ENCODE results near the gene C9orf85. TPM values are rescaled to one million over a fixed set of nuclear protein-coding genes. Genes with fewer than 3 reads are reported as not detected.
A peak's percentile ranks its signal among the peaks of the same experiment; 100 is the strongest.
"Not testable (repeated sequence)": the region's sequence is repeated elsewhere in the genome, so short reads cannot be mapped to it uniquely, and the experiment has no call there.

Gene C9orf85
- total and polyA plus RNA-seq, 5 experiments from 2014 or later, result 7.8 to 11.1 (median 8.5) TPM

GRCh38 chr9:71928806-71929205, 17.4 kb downstream of the C9orf85 start:
- POLR2A ChIA-PET, result no interaction called here

DNA sequence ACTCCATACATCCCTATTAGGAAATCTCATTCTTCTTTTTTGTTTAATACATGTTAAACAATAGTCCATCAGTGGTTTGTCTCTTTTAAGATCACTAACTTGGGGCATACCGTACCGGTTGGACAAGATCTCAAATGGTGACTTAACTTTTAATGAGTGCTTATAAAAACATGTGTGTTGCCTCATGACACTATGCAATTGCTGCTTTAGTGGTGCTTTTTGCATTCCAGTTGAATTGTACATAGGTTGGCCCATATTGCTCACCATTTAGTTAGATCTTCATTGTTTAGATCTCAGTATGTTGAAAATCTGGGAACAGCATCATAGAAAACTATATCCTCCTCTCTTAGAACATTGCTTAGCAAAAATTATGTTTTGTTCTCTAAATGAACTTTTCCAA, 17.8 kb downstream of the C9orf85 start:
- POLR2A ChIA-PET, result no interaction called here
- Mint-ChIP-seq H3K27ac (no peak overlapping the region), H3K4me1 (peaks cover 0 to 13% (median 5%) of the 10 kb centered on the region in 4 donors), H3K4me3 (no peak overlapping the region), H3K36me3 (peaks cover 0 to 21% (median 18%) of the 10 kb centered on the region in 3 donors), H3K9me3 (peaks cover 0 to 3% (median 0%) of the 10 kb centered on the region in 9 donors), H3K27me3 (no peaks in the 10 kb centered on the region)
- DNase-seq, result no peak
- no peak for ATAC-seq

More at GRCh38 chr9:71928806-71929205, 17.4 kb downstream of the C9orf85 start:
- peaks cover 0 to 25% (median 22%) of the 10 kb centered on the region in 3 donors for H3K36me3 Mint-ChIP-seq
- H3K4me1 Mint-ChIP-seq, result peaks cover 0 to 13% (median 5%) of the 10 kb centered on the region in 4 donors
- H3K9me3 Mint-ChIP-seq, result peaks cover 0 to 3% (median 0%) of the 10 kb centered on the region in 9 donors
- DNase-seq (no peak), ATAC-seq (no peak)
- H3K27ac Mint-ChIP-seq, result no peak overlapping the region
- no peaks in the 10 kb centered on the region for H3K27me3 Mint-ChIP-seq
- no peak overlapping the region for H3K4me3 Mint-ChIP-seq

DNA sequence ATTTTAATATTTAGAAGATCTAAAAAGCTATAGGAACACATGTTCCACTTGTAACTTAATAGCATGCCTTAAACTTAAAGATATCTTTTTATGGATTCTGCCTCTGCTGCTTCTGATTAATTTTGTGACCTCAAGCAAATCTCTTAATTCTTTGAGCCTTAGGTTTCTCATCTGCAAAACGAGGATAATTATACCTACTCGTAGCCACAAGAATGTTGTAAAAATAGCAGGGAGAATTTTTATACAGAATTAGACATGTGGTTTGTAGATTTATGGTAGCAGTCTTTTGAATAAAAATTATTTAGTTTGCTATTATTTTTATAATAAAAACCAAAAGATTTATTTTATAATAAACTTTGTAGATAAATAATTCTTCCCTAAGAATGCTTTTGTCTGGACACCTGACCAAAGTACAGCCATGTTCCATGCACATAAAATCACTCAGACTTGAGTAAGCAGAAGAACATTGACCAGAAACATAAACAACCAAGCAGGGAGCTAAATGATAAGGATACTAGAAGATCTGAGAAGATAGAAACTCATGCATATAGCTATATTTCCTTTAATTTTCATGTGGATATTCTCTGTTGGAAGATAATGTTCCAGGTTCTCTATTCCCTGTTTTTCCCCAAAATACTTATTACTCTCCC, 18.5 kb downstream of the C9orf85 start:
- no peak overlapping the region for H3K27ac Mint-ChIP-seq
- H3K36me3 Mint-ChIP-seq, result peaks cover 0 to 20% (median 17%) of the 10 kb centered on the region in 3 donors
- no peaks in the 10 kb centered on the region for H3K27me3 Mint-ChIP-seq
- H3K4me1 Mint-ChIP-seq, result peaks cover 0 to 13% (median 6%) of the 10 kb centered on the region in 4 donors
- peaks cover 0 to 3% (median 0%) of the 10 kb centered on the region in 9 donors for H3K9me3 Mint-ChIP-seq
- DNase-seq (no peak), ATAC-seq (no peak)
- POLR2A ChIA-PET, result interaction anchor here (0.6 kb wide), 1 partner anchor 1634 kb away, joined by 3 read pairs; no protein-coding TSS in a partner anchor
- H3K4me3 Mint-ChIP-seq, result no peak overlapping the region

- Mint-ChIP-seq H3K4me1 (peaks cover 0 to 23% (median 11%) of the 10 kb centered on the region in 4 donors), H3K36me3 (peaks cover 0 to 18% (median 17%) of the 10 kb centered on the region in 3 donors), H3K4me3 (no peak overlapping the region), H3K9me3 (peaks cover 0 to 3% (median 0%) of the 10 kb centered on the region in 9 donors), H3K27ac (no peak overlapping the region), H3K27me3 (no peaks in the 10 kb centered on the region)
- DNase-seq (no peak), ATAC-seq (no peak)
- POLR2A ChIA-PET, result no interaction called here
These were observed 19.7 kb downstream of the C9orf85 start for GRCh38 chr9:71931166-71931565.

DNA sequence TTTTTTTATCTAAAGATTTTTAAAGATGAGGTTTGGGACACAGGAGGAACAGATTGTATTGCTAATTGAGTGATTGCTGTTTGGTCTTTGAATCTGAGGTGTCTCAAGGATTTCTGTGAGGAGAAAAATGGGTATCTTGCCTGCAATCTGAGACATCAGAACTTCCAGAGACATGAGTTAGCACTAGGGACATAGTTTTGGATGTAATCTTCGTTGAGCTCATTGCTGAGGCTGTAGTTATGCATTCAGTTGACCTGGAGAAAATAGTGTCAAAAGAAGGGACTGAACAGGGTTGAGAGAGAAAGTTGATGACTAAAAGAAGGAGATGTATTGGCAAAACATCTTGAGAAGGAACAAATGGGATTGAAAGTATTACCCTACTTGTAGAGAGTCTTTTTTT, 24.6 kb downstream of the C9orf85 start:
- Mint-ChIP-seq H3K27me3 (no peaks in the 10 kb centered on the region), H3K27ac (peak overlapping the region in 2 of 10 donors; percentile 12 to 15), H3K36me3 (peaks cover 0 to 13% (median 9%) of the 10 kb centered on the region in 3 donors), H3K4me3 (no peak overlapping the region), H3K9me3 (peaks cover 0 to 3% (median 0%) of the 10 kb centered on the region in 9 donors), H3K4me1 (peaks cover 12 to 28% (median 18%) of the 10 kb centered on the region in 4 donors)
- POLR2A ChIA-PET, result interaction anchor here (0.7 kb wide), 1 partner anchor 510 kb away, joined by 3 read pairs; no protein-coding TSS in a partner anchor
- DNase-seq (no peak), ATAC-seq (no peak)

DNA sequence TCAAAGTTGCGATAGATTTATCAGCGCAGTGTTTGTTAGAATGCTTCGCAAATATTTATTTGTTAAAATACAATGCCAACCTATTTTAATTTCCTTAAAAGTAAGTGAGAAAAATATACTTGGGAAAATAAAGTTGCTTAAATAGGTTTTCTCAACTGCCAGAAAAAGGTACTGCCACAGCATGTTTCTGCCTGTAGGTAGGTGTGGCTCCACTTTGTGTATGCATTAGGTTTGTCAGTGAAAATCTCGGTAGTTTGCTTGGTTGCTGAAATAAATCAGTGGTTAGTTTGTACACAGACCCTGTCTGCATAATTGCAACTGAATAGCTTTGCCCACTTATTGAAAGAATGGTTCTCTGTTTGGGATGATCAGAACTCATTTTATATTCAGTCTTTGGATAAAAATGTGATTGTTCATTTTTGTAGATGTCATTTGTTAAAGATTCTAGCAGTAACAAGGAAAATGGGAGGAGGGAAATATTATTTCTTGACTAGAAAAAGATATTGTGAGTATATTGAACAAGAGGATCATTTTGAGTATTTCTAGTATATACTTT, 25.7 kb downstream of the C9orf85 start:
- DNase-seq (no peak), ATAC-seq (no peak)
- Mint-ChIP-seq H3K4me3 (no peak overlapping the region), H3K36me3 (peaks cover 0 to 13% (median 5%) of the 10 kb centered on the region in 3 donors), H3K27me3 (no peaks in the 10 kb centered on the region), H3K4me1 (peaks cover 15 to 37% (median 27%) of the 10 kb centered on the region in 4 donors), H3K27ac (peak overlapping the region in 1 of 10 donors; percentile 57), H3K9me3 (peaks cover 0 to 3% (median 0%) of the 10 kb centered on the region in 9 donors)
- POLR2A ChIA-PET, result no interaction called here

GRCh38 chr9:71937898-71938297, 26.5 kb downstream of the C9orf85 start:
- peaks cover 15 to 37% (median 27%) of the 10 kb centered on the region in 4 donors for H3K4me1 Mint-ChIP-seq
- POLR2A ChIA-PET, result no interaction called here
- H3K27ac Mint-ChIP-seq, result no peak overlapping the region
- DNase-seq, result no peak
- H3K27me3 Mint-ChIP-seq, result no peaks in the 10 kb centered on the region
- no peak overlapping the region for H3K4me3 Mint-ChIP-seq
- peaks cover 0 to 5% (median 2%) of the 10 kb centered on the region in 3 donors for H3K36me3 Mint-ChIP-seq
- H3K9me3 Mint-ChIP-seq, result no peaks in the 10 kb centered on the region
- ATAC-seq, result no peak

GRCh38 chr9:71941060-71941568, 29.7 kb downstream of the C9orf85 start:
- Mint-ChIP-seq H3K27ac (peak overlapping the region in 1 of 10 donors; percentile 38), H3K4me1 (peaks cover 6 to 30% (median 26%) of the 10 kb centered on the region in 4 donors), H3K27me3 (no peaks in the 10 kb centered on the region), H3K9me3 (no peaks in the 10 kb centered on the region), H3K4me3 (no peak overlapping the region), H3K36me3 (peaks cover 0 to 7% (median 2%) of the 10 kb centered on the region in 3 donors)
- no peak for DNase-seq
- no peak for ATAC-seq
- POLR2A ChIA-PET, result no interaction called here

GRCh38 chr9:71941998-71942567, 30.6 kb downstream of the C9orf85 start:
- H3K4me1 Mint-ChIP-seq, result peaks cover 4 to 29% (median 23%) of the 10 kb centered on the region in 4 donors
- peaks cover 2 to 11% (median 4%) of the 10 kb centered on the region in 3 donors for H3K36me3 Mint-ChIP-seq
- H3K9me3 Mint-ChIP-seq, result no peaks in the 10 kb centered on the region
- ATAC-seq, result no peak
- H3K27me3 Mint-ChIP-seq, result no peaks in the 10 kb centered on the region
- H3K4me3 Mint-ChIP-seq, result no peak overlapping the region
- peak overlapping the region in 1 of 10 donors; percentile 3 for H3K27ac Mint-ChIP-seq
- POLR2A ChIA-PET, result no interaction called here
- no peak for DNase-seq

- Mint-ChIP-seq H3K4me3 (no peak overlapping the region), H3K4me1 (peaks cover 2 to 24% (median 17%) of the 10 kb centered on the region in 4 donors), H3K36me3 (peaks cover 4 to 32% (median 8%) of the 10 kb centered on the region in 3 donors), H3K27me3 (no peaks in the 10 kb centered on the region), H3K9me3 (no peaks in the 10 kb centered on the region), H3K27ac (peak overlapping the region in 1 of 10 donors; percentile 1)
- no peak for ATAC-seq
- POLR2A ChIA-PET, result interaction anchor here (0.7 kb wide), 1 partner anchor 53 kb away, joined by 3 read pairs; no protein-coding TSS in a partner anchor
- DNase-seq, result no peak
These were observed 33.4 kb downstream of the C9orf85 start for GRCh38 chr9:71944754-71945375.

DNA sequence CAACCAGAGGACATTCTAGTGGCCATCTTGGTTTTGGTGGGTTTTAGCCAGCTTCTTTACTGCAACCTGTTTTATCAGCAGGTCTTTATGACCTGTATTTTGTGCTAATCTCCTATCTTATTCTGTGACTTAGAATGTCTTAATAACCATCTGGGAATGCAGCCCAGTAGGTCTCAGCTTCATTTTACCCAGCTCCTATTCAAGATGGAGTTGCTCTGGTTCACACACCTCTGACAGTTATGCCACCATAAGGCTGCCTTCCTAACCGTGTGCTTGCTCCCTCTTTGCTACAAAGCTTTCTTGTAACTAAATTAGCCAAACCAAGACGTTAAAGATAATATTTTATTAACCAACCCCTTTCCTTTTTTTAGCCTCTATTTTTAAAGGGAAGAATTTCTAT, 43.2 kb downstream of the C9orf85 start:
- H3K9me3 Mint-ChIP-seq, H3K27me3 Mint-ChIP-seq, POLR2A ChIA-PET, H3K4me3 Mint-ChIP-seq, ATAC-seq, DNase-seq, H3K4me1 Mint-ChIP-seq, H3K27ac Mint-ChIP-seq: not testable (repeated sequence)
- peaks cover under 1 to 49% (median 17%) of the 10 kb centered on the region in 3 donors for H3K36me3 Mint-ChIP-seq

DNA sequence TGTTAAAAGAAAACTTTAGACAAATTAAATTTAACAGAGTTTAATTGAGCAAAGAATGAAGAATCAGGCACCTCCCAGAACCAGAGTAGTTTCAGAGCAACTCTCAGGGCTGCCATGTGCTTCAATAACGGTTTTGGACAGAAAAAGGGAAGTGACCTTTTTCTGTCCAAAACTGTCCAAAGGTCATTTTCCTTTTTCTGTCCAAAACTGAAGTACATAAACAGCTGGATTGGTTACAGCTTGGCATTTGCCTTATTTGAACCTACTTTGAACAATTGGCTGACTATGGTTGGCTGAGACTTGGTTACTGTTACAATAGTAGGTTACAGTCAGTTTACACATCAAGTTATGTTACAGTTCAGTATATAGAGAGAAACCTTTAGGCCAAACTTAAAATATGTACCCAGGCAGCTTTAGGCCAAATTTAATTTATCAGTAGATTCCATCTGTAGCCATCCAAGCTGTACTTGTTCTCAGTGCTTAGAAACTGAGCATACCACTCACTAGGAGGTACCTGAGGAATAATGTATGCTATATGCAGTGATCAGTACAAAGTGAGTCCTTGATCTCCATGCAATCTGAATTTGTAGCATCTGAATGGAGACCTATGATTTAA, 44.0 kb downstream of the C9orf85 start:
- H3K27ac Mint-ChIP-seq, result no peak overlapping the region
- POLR2A ChIA-PET, result no interaction called here
- H3K9me3 Mint-ChIP-seq, result no peaks in the 10 kb centered on the region
- ATAC-seq (no peak), DNase-seq (no peak)
- H3K4me3 Mint-ChIP-seq, result no peak overlapping the region
- no peaks in the 10 kb centered on the region for H3K27me3 Mint-ChIP-seq
- peaks cover 0 to 6% (median 0%) of the 10 kb centered on the region in 4 donors for H3K4me1 Mint-ChIP-seq
- peaks cover 7 to 49% (median 16%) of the 10 kb centered on the region in 3 donors for H3K36me3 Mint-ChIP-seq
